Activated gamma-delta T cell (primary cell): ENCODE data around the gene RNU1-3.
"Not testable (repeated sequence)": the region's sequence is repeated elsewhere in the genome, so short reads cannot be mapped to it uniquely, and the experiment has no call there.

ENCODE experiments used
- DNase-seq: peaks from one replicate; lab custom pipeline; 2025; lab: John Stamatoyannopoulos, UW

The RNU1-3 gene

GRCh38 chr1:16694308-16694702 is 27.6 kb upstream of the RNU1-3 start:
- DNase-seq, result not testable (repeated sequence)

GRCh38 chr1:16693449-16694307 is 26.9 kb upstream of the RNU1-3 start:
- not testable (repeated sequence) for DNase-seq

GRCh38 chr1:16692717-16693448 is 26.1 kb upstream of the RNU1-3 start:
- not testable (repeated sequence) for DNase-seq

- DNase-seq, result not testable (repeated sequence)
Measured at GRCh38 chr1:16692283-16692682, 25.5 kb upstream of the RNU1-3 start.

GRCh38 chr1:16690971-16691682 is 24.4 kb upstream of the RNU1-3 start:
- not testable (repeated sequence) for DNase-seq

- not testable (repeated sequence) for DNase-seq
Measured at GRCh38 chr1:16687132-16687800, 20.5 kb upstream of the RNU1-3 start.

- not testable (repeated sequence) for DNase-seq
Measured at GRCh38 chr1:16685445-16686371, 19.0 kb upstream of the RNU1-3 start.

GRCh38 chr1:16684738-16685337 is 18.1 kb upstream of the RNU1-3 start:
- DNase-seq, result not testable (repeated sequence)

- DNase-seq, result not testable (repeated sequence)
Measured at GRCh38 chr1:16684152-16684551, 17.4 kb upstream of the RNU1-3 start.

GRCh38 chr1:16682803-16683202 is 16.1 kb upstream of the RNU1-3 start:
- not testable (repeated sequence) for DNase-seq

GRCh38 chr1:16680366-16680765 is 13.6 kb upstream of the RNU1-3 start:
- DNase-seq, result not testable (repeated sequence)

GRCh38 chr1:16677552-16678431 is 11.0 kb upstream of the RNU1-3 start:
- no peak for DNase-seq

GRCh38 chr1:16676661-16677523 is 10.1 kb upstream of the RNU1-3 start:
- DNase-seq, result not testable (repeated sequence)

GRCh38 chr1:16675118-16675510 is 8.4 kb upstream of the RNU1-3 start:
- not testable (repeated sequence) for DNase-seq

- DNase-seq, result not testable (repeated sequence)
Measured at GRCh38 chr1:16673976-16674375, 7.2 kb upstream of the RNU1-3 start.

GRCh38 chr1:16665836-16666235 is 912 bp downstream of the RNU1-3 start:
- DNase-seq, result not testable (repeated sequence)

GRCh38 chr1:16658234-16658633 is 8.5 kb downstream of the RNU1-3 start:
- not testable (repeated sequence) for DNase-seq
